Hindlimb muscle (tissue), 1 donor: Measurements from ENCODE around the gene RCAN2. TPM values are rescaled to one million over a fixed set of nuclear protein-coding genes. Genes with fewer than 3 reads are reported as not detected.

ENCODE experiments used
- DNase-seq: peaks from one replicate; pipeline ENCODE4 v3.0.0-alpha.2; 2013
- polyA plus RNA-seq: library from polyadenylated mRNA; unstranded; fragments of 120-200 nt; gene quantifications from one replicate; pipeline ENCODE4 v1.2.1, GENCODE V29; 2013; ENCODE audit not compliant: insufficient read length

RCAN2 gene
- polyA plus RNA-seq, 1 donor: 3.2 TPM

- peak; percentile 22 for DNase-seq
These were observed 639 bp upstream of the RCAN2 start for GRCh38 chr6:46491628-46492547.

GRCh38 chr6:46490425-46491200 lies 636 bp downstream of the RCAN2 start:
- no peak for DNase-seq

- DNase-seq: no peak
These were observed 5.1 kb downstream of the RCAN2 start for GRCh38 chr6:46486181-46486580.

GRCh38 chr6:46484081-46484820 lies 7.0 kb downstream of the RCAN2 start:
- no peak for DNase-seq

- no peak for DNase-seq
These were observed 14.9 kb downstream of the RCAN2 start for GRCh38 chr6:46476301-46476700.

GRCh38 chr6:46473881-46474280 lies 17.4 kb downstream of the RCAN2 start:
- no peak for DNase-seq

- DNase-seq: no peak
These were observed 19.0 kb downstream of the RCAN2 start for GRCh38 chr6:46472243-46472642.

GRCh38 chr6:46469021-46469420 lies 22.2 kb downstream of the RCAN2 start:
- no peak for DNase-seq

GRCh38 chr6:46468403-46469010 lies 22.7 kb downstream of the RCAN2 start:
- DNase-seq: no peak

- no peak for DNase-seq
These were observed 24.7 kb downstream of the RCAN2 start for GRCh38 chr6:46466570-46466969.

GRCh38 chr6:46465294-46466165 lies 25.7 kb downstream of the RCAN2 start:
- DNase-seq: no peak

GRCh38 chr6:46456297-46456696 lies 35.0 kb downstream of the RCAN2 start:
- DNase-seq: no peak

- no peak for DNase-seq
These were observed 36.6 kb downstream of the RCAN2 start for GRCh38 chr6:46454691-46455090.

GRCh38 chr6:46453741-46454316 lies 37.4 kb downstream of the RCAN2 start:
- DNase-seq: no peak

GRCh38 chr6:46453216-46453615 lies 38.0 kb downstream of the RCAN2 start:
- DNase-seq: no peak

- DNase-seq: no peak
These were observed 38.8 kb downstream of the RCAN2 start for GRCh38 chr6:46452312-46452917.

GRCh38 chr6:46451343-46451742 lies 39.9 kb downstream of the RCAN2 start:
- no peak for DNase-seq

GRCh38 chr6:46444772-46445454 lies 46.3 kb downstream of the RCAN2 start:
- DNase-seq: no peak

GRCh38 chr6:46443623-46444022 lies 47.6 kb downstream of the RCAN2 start:
- no peak for DNase-seq

GRCh38 chr6:46440641-46441040 lies 50.6 kb downstream of the RCAN2 start:
- peak; percentile 20 for DNase-seq
